Measurements from ENCODE around the gene CHADL. TPM values are rescaled to one million over a fixed set of nuclear protein-coding genes. Genes with fewer than 3 reads are reported as not detected.

Gene CHADL
- total and polyA plus RNA-seq, 2 of the 8 experiments (the other 6 are each of a cell fraction or from before 2014, with no cell fraction given) = 0.78 to 1.4 TPM

- Histone ChIP-seq H3K79me2 (ENCODE audit: control insufficient read depth in 1 of 2, insufficient read depth in 2 of 2, low read length in 2 of 2) (no peaks in the 10 kb centered on the region), H3K4ac (replicated peaks; ENCODE audit: insufficient read length, low read depth, low read length) (no peak overlapping the region), H3K9ac (replicated peaks in 1 of 4; ENCODE audit: extremely low read depth in 1 of 4, low read depth in 3 of 4, low read length in 3 of 4) (no peak overlapping the region), H3K23ac (ENCODE audit: insufficient read length) (no peak overlapping the region), H3K4me3 (ENCODE audit: extremely low read depth in 1 of 4, insufficient read depth in 2 of 4, low read depth in 3 of 4, low read length in 4 of 4) (no peak overlapping the region), H2BK120ac (replicated peaks; ENCODE audit: low read depth, low read length) (no peak overlapping the region), H2AK5ac (ENCODE audit: low read depth, low read length) (no peak overlapping the region), H3K27me3 (replicated peaks in 1 of 4; ENCODE audit: control insufficient read depth in 3 of 4, extremely low read depth in 1 of 4, insufficient read depth in 3 of 4, low read length in 3 of 4) (no peaks in the 10 kb centered on the region), H3K4me2 (ENCODE audit: insufficient read depth in 1 of 2, low read depth in 2 of 2, low read length in 2 of 2) (no peak overlapping the region), H2BK12ac (ENCODE audit: low read depth, low read length) (no peak overlapping the region), H3K79me1 (ENCODE audit: low read depth, low read length) (no peaks in the 10 kb centered on the region), H4K8ac (ENCODE audit: extremely low read depth, insufficient read depth, low read length) (no peak overlapping the region), H2BK15ac (ENCODE audit: low read length) (no peak overlapping the region), H3K36me3 (ENCODE audit: control insufficient read depth in 2 of 4, insufficient read depth in 4 of 4, low read length in 3 of 4) (peaks cover 46 to 78% (median 68%) of the 10 kb centered on the region in 4 experiments), H2BK20ac (ENCODE audit: low read length) (no peak overlapping the region), H2AFZ (ENCODE audit: low read length) (no peak overlapping the region), H3K56ac (replicated peaks; ENCODE audit: insufficient read length, low read depth, low read length) (no peak overlapping the region), H3K18ac (ENCODE audit: extremely low read depth, low read length) (no peak overlapping the region), H3K4me1 (replicated peaks in 1 of 4; ENCODE audit: control insufficient read depth in 3 of 4, insufficient read depth in 4 of 4, low read length in 3 of 4) (peaks cover 0 to 1% (median 0%) of the 10 kb centered on the region in 4 experiments; a peak in 3 of 7 replicates), H3K14ac (ENCODE audit: insufficient read length) (no peak overlapping the region), H3K9me3 (ENCODE audit: insufficient read depth in 2 of 2, low read depth in 1 of 2, low read length in 1 of 2) (no peaks in the 10 kb centered on the region), H2BK5ac (ENCODE audit: low read depth, low read length) (peak overlapping the region; percentile 24; the same call in 1 of the 2 replicates), H4K20me1 (replicated peaks in 1 of 2; ENCODE audit: control insufficient read depth in 1 of 2, insufficient read depth in 2 of 2, low read length in 2 of 2) (peaks cover 0 to 21% of the 10 kb centered on the region in 2 experiments), H4K91ac (replicated peaks; ENCODE audit: insufficient read length, low read length) (no peak overlapping the region), H3K23me2 (ENCODE audit: low read depth, low read length) (no peaks in the 10 kb centered on the region), H3K27ac (ENCODE audit: low read depth, low read length) (no peak overlapping the region), H4K5ac (ENCODE audit: insufficient read length, low read depth, low read length) (no peak overlapping the region)
- FAIRE-seq (no peak), DNase-seq (ENCODE audit: low read depth in 1 of 2, low spot score in 2 of 2) (no peak)
- WGBS, 2 experiments (ENCODE audit: extremely low coverage in 1 of 2, insufficient coverage in 1 of 2, insufficient read length in 1 of 2, insufficient replicate concordance in 2 of 2, low coverage in 1 of 2, low lambda C conversion rate in 2 of 2, missing lambda C conversion rate in 1 of 2) = 94% methylated on average over 14 of the region's 14 CpGs; no CpG with 5 or more reads in 1 of the 2 experiments
- CTCF ChIA-PET (ENCODE audit: partially characterized antibody) = interaction anchor here (4.4 kb wide), 1 partner anchor 12 kb away, joined by 23 read pairs; no protein-coding TSS in a partner anchor
- POLR2A ChIA-PET (ENCODE audit: partially characterized antibody) = interaction anchor here (1.9 to 6.9 kb wide), 2 partner anchors 15 to 25 kb away, joined by 4 to 26 read pairs; no protein-coding TSS in a partner anchor
- no peak for TF ChIP-seq USF2 (IDR thresholded peaks at IDR 0.05; ENCODE audit: low read length)
- TF ChIP-seq EGR1 (IDR thresholded peaks at IDR 0.05; ENCODE audit: borderline replicate concordance, low read depth, low read length) = no peak
- TF ChIP-seq PHF8 (conservative IDR thresholded peaks at IDR 0.05; ENCODE audit: low read depth, low read length) = no peak
- no peak for TF ChIP-seq SP1 (IDR thresholded peaks at IDR 0.05; ENCODE audit: low read depth, low read length)
- TF ChIP-seq GABPA (IDR thresholded peaks at IDR 0.05; ENCODE audit: borderline replicate concordance, insufficient read depth, low read length) = no peak
- TF ChIP-seq HDAC2 (IDR thresholded peaks at IDR 0.05; ENCODE audit: borderline replicate concordance in 1 of 2, low read depth in 2 of 2, low read length in 2 of 2) = no peak
- TF ChIP-seq SUZ12 (IDR thresholded peaks at IDR 0.05; ENCODE audit: low read length) = no peak
- TF ChIP-seq BRCA1 (IDR thresholded peaks at IDR 0.05; ENCODE audit: low read depth, low read length) = no peak
- no peak for TF ChIP-seq RFX5 (IDR thresholded peaks at IDR 0.05; ENCODE audit: borderline replicate concordance, low read depth, low read length)
- no peak for TF ChIP-seq POU5F1 (IDR thresholded peaks at IDR 0.05; ENCODE audit: low read depth, low read length)
- TF ChIP-seq CHD2 (IDR thresholded peaks at IDR 0.05; ENCODE audit: low read length) = no peak
- no peak for TF ChIP-seq TAF1 (IDR thresholded peaks at IDR 0.05; ENCODE audit: low read depth, low read length)
Measured at GRCh38 chr22:41249442-41249841, 8.7 kb upstream of the CHADL start.
